GM21737 (cell line): ENCODE data around the gene RBM8A.

ENCODE experiments used
- ATAC-seq: cut with Tn5 transposase; IDR thresholded peaks from one replicate; pipeline ENCODE4 v1.9.1; 2021; ENCODE audit warnings: mild to moderate bottlenecking, moderate library complexity; ENCODE audit not compliant: unreplicated experiment

The RBM8A gene

GRCh38 chr1:145884675-145885074 lies 42.6 kb downstream of the RBM8A start:
- no peak for ATAC-seq

- ATAC-seq: no peak
Observed at GRCh38 chr1:145879775-145880174, 47.5 kb downstream of the RBM8A start.

- no peak for ATAC-seq
Observed at GRCh38 chr1:145878724-145879123, 48.6 kb downstream of the RBM8A start.

DNA sequence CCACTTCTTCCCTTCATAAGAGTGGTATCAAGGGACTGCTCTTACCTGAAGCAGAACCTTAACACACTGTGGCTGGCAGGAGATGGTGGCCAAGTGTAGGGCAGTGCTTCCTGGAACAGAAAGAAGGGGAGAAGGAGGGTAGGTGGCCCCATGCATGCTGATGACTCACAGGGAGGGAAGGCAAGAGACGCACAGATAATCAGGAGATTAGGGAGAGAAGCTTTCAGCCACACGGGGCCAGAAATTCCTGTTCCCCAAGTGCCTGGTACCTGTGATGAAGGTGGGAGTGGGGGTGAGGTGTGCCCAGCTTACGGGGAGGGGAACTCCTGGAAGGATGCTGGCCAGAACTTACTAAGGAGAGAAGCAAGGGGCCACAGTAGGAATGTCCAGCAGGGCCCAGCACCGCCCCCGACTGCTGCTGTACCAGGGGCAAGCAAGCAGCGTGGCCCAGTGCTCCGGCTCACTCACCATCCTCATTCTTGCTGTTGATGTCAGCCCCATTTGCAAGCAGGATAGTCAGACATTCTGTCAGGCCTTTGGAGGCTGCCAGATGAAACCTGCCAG lies 49.3 kb downstream of the RBM8A start:
- ATAC-seq: no peak

GRCh38 chr1:145874646-145875045 lies 52.6 kb downstream of the RBM8A start:
- ATAC-seq: no peak

- ATAC-seq: no peak
Observed at GRCh38 chr1:145871994-145872924, 55.0 kb downstream of the RBM8A start.
